Measurements from ENCODE around the gene CFAP210.

The CFAP210 gene

GRCh38 chr2:169732075-169732474, 37.9 kb upstream of the CFAP210 start:
- H3K27ac ChIP-seq (ENCODE audit: low read depth, low read length), result no peak overlapping the region
- no peak overlapping the region for H3K4me3 ChIP-seq (ENCODE audit: low read depth in 1 of 5, low read length in 5 of 5)
- H3K9me3 ChIP-seq (ENCODE audit: control insufficient read depth in 5 of 5, low read length in 5 of 5), result no peaks in the 10 kb centered on the region
- H3K4me1 ChIP-seq (ENCODE audit: control insufficient read depth in 5 of 5, insufficient read depth in 5 of 5, low read length in 5 of 5), result peaks cover 3 to 16% (median 11%) of the 10 kb centered on the region in 5 donors
- no peaks in the 10 kb centered on the region for H3K36me3 ChIP-seq (ENCODE audit: control insufficient read depth in 5 of 5, insufficient read depth in 5 of 5, low read length in 5 of 5)
- no peak overlapping the region for H3K9ac ChIP-seq (ENCODE audit: low read length in 5 of 5)
- peaks cover 0 to 2% (median 0%) of the 10 kb centered on the region in 5 donors for H3K27me3 ChIP-seq (ENCODE audit: control insufficient read depth in 5 of 5, insufficient read depth in 4 of 5, low read length in 5 of 5)

- Histone ChIP-seq H3K27ac (ENCODE audit: low read depth, low read length) (no peak overlapping the region), H3K27me3 (ENCODE audit: control insufficient read depth in 5 of 5, insufficient read depth in 4 of 5, low read length in 5 of 5) (no peaks in the 10 kb centered on the region), H3K4me1 (ENCODE audit: control insufficient read depth in 5 of 5, insufficient read depth in 5 of 5, low read length in 5 of 5) (peaks cover 0 to 11% (median 6%) of the 10 kb centered on the region in 5 donors), H3K9ac (ENCODE audit: low read length in 5 of 5) (no peak overlapping the region), H3K4me3 (ENCODE audit: low read depth in 1 of 5, low read length in 5 of 5) (no peak overlapping the region), H3K9me3 (ENCODE audit: control insufficient read depth in 5 of 5, low read length in 5 of 5) (no peaks in the 10 kb centered on the region), H3K36me3 (ENCODE audit: control insufficient read depth in 5 of 5, insufficient read depth in 5 of 5, low read length in 5 of 5) (no peaks in the 10 kb centered on the region)
These were observed 35.0 kb upstream of the CFAP210 start for GRCh38 chr2:169729274-169729605.

GRCh38 chr2:169727065-169727464, 32.9 kb upstream of the CFAP210 start:
- Histone ChIP-seq H3K27me3 (ENCODE audit: control insufficient read depth in 5 of 5, insufficient read depth in 4 of 5, low read length in 5 of 5) (no peaks in the 10 kb centered on the region), H3K36me3 (ENCODE audit: control insufficient read depth in 5 of 5, insufficient read depth in 5 of 5, low read length in 5 of 5) (no peaks in the 10 kb centered on the region), H3K4me3 (ENCODE audit: low read depth in 1 of 5, low read length in 5 of 5) (no peak overlapping the region), H3K9ac (ENCODE audit: low read length in 5 of 5) (no peak overlapping the region), H3K4me1 (ENCODE audit: control insufficient read depth in 5 of 5, insufficient read depth in 5 of 5, low read length in 5 of 5) (no peaks in the 10 kb centered on the region), H3K9me3 (ENCODE audit: control insufficient read depth in 5 of 5, low read length in 5 of 5) (no peaks in the 10 kb centered on the region), H3K27ac (ENCODE audit: low read depth, low read length) (no peak overlapping the region)

- H3K4me1 ChIP-seq (ENCODE audit: control insufficient read depth in 5 of 5, insufficient read depth in 5 of 5, low read length in 5 of 5), result peaks cover 2 to 13% (median 9%) of the 10 kb centered on the region in 5 donors
- no peaks in the 10 kb centered on the region for H3K9me3 ChIP-seq (ENCODE audit: control insufficient read depth in 5 of 5, low read length in 5 of 5)
- H3K27ac ChIP-seq (ENCODE audit: low read depth, low read length), result no peak overlapping the region
- no peaks in the 10 kb centered on the region for H3K36me3 ChIP-seq (ENCODE audit: control insufficient read depth in 5 of 5, insufficient read depth in 5 of 5, low read length in 5 of 5)
- H3K4me3 ChIP-seq (ENCODE audit: low read depth in 1 of 5, low read length in 5 of 5), result no peak overlapping the region
- peaks cover 0 to 3% (median 3%) of the 10 kb centered on the region in 5 donors for H3K27me3 ChIP-seq (ENCODE audit: control insufficient read depth in 5 of 5, insufficient read depth in 4 of 5, low read length in 5 of 5)
- no peak overlapping the region for H3K9ac ChIP-seq (ENCODE audit: low read length in 5 of 5)
These were observed 26.8 kb upstream of the CFAP210 start for GRCh38 chr2:169721016-169721415.

GRCh38 chr2:169718930-169719504, 24.8 kb upstream of the CFAP210 start:
- H3K27ac ChIP-seq (ENCODE audit: low read depth, low read length), result no peak overlapping the region
- H3K4me1 ChIP-seq (ENCODE audit: control insufficient read depth in 5 of 5, insufficient read depth in 5 of 5, low read length in 5 of 5), result peaks cover 4 to 24% (median 20%) of the 10 kb centered on the region in 5 donors
- no peak overlapping the region for H3K4me3 ChIP-seq (ENCODE audit: low read depth in 1 of 5, low read length in 5 of 5)
- H3K36me3 ChIP-seq (ENCODE audit: control insufficient read depth in 5 of 5, insufficient read depth in 5 of 5, low read length in 5 of 5), result no peaks in the 10 kb centered on the region
- no peaks in the 10 kb centered on the region for H3K9me3 ChIP-seq (ENCODE audit: control insufficient read depth in 5 of 5, low read length in 5 of 5)
- H3K9ac ChIP-seq (ENCODE audit: low read length in 5 of 5), result no peak overlapping the region
- peaks cover 0 to 3% (median 3%) of the 10 kb centered on the region in 5 donors for H3K27me3 ChIP-seq (ENCODE audit: control insufficient read depth in 5 of 5, insufficient read depth in 4 of 5, low read length in 5 of 5)

GRCh38 chr2:169717691-169718063, 23.5 kb upstream of the CFAP210 start:
- H3K4me1 ChIP-seq (ENCODE audit: control insufficient read depth in 5 of 5, insufficient read depth in 5 of 5, low read length in 5 of 5), result peaks cover 4 to 24% (median 20%) of the 10 kb centered on the region in 5 donors
- H3K4me3 ChIP-seq (ENCODE audit: low read depth in 1 of 5, low read length in 5 of 5), result no peak overlapping the region
- no peak overlapping the region for H3K9ac ChIP-seq (ENCODE audit: low read length in 5 of 5)
- no peak overlapping the region for H3K27ac ChIP-seq (ENCODE audit: low read depth, low read length)
- no peaks in the 10 kb centered on the region for H3K36me3 ChIP-seq (ENCODE audit: control insufficient read depth in 5 of 5, insufficient read depth in 5 of 5, low read length in 5 of 5)
- no peaks in the 10 kb centered on the region for H3K9me3 ChIP-seq (ENCODE audit: control insufficient read depth in 5 of 5, low read length in 5 of 5)
- H3K27me3 ChIP-seq (ENCODE audit: control insufficient read depth in 5 of 5, insufficient read depth in 4 of 5, low read length in 5 of 5), result peaks cover 0 to 3% (median 3%) of the 10 kb centered on the region in 5 donors

- Histone ChIP-seq H3K4me1 (ENCODE audit: control insufficient read depth in 5 of 5, insufficient read depth in 5 of 5, low read length in 5 of 5) (peaks cover 4 to 25% (median 20%) of the 10 kb centered on the region in 5 donors), H3K9ac (ENCODE audit: low read length in 5 of 5) (no peak overlapping the region), H3K4me3 (ENCODE audit: low read depth in 1 of 5, low read length in 5 of 5) (no peak overlapping the region), H3K36me3 (ENCODE audit: control insufficient read depth in 5 of 5, insufficient read depth in 5 of 5, low read length in 5 of 5) (no peaks in the 10 kb centered on the region), H3K9me3 (ENCODE audit: control insufficient read depth in 5 of 5, low read length in 5 of 5) (no peaks in the 10 kb centered on the region), H3K27ac (ENCODE audit: low read depth, low read length) (no peak overlapping the region), H3K27me3 (ENCODE audit: control insufficient read depth in 5 of 5, insufficient read depth in 4 of 5, low read length in 5 of 5) (peaks cover 0 to 3% (median 3%) of the 10 kb centered on the region in 5 donors)
These were observed 22.9 kb upstream of the CFAP210 start for GRCh38 chr2:169716938-169717690.

GRCh38 chr2:169716238-169716886, 22.2 kb upstream of the CFAP210 start:
- Histone ChIP-seq H3K36me3 (ENCODE audit: control insufficient read depth in 5 of 5, insufficient read depth in 5 of 5, low read length in 5 of 5) (no peaks in the 10 kb centered on the region), H3K9ac (ENCODE audit: low read length in 5 of 5) (no peak overlapping the region), H3K4me1 (ENCODE audit: control insufficient read depth in 5 of 5, insufficient read depth in 5 of 5, low read length in 5 of 5) (peaks cover 4 to 32% (median 20%) of the 10 kb centered on the region in 5 donors), H3K27me3 (ENCODE audit: control insufficient read depth in 5 of 5, insufficient read depth in 4 of 5, low read length in 5 of 5) (peaks cover 0 to 3% (median 3%) of the 10 kb centered on the region in 5 donors), H3K9me3 (ENCODE audit: control insufficient read depth in 5 of 5, low read length in 5 of 5) (no peaks in the 10 kb centered on the region), H3K4me3 (ENCODE audit: low read depth in 1 of 5, low read length in 5 of 5) (peak overlapping the region in 1 of 5 donors; percentile 29), H3K27ac (ENCODE audit: low read depth, low read length) (no peak overlapping the region)

- peak overlapping the region; percentile 28 to 56 (median 50) for H3K4me3 ChIP-seq (ENCODE audit: low read depth in 1 of 5, low read length in 5 of 5)
- H3K36me3 ChIP-seq (ENCODE audit: control insufficient read depth in 5 of 5, insufficient read depth in 5 of 5, low read length in 5 of 5), result no peaks in the 10 kb centered on the region
- H3K27ac ChIP-seq (ENCODE audit: low read depth, low read length), result no peak overlapping the region
- H3K4me1 ChIP-seq (ENCODE audit: control insufficient read depth in 5 of 5, insufficient read depth in 5 of 5, low read length in 5 of 5), result peaks cover 4 to 36% (median 20%) of the 10 kb centered on the region in 5 donors
- no peaks in the 10 kb centered on the region for H3K9me3 ChIP-seq (ENCODE audit: control insufficient read depth in 5 of 5, low read length in 5 of 5)
- peak overlapping the region in 2 of 5 donors; percentile 34 to 37 for H3K9ac ChIP-seq (ENCODE audit: low read length in 5 of 5)
- peaks cover 0 to 3% (median 3%) of the 10 kb centered on the region in 5 donors for H3K27me3 ChIP-seq (ENCODE audit: control insufficient read depth in 5 of 5, insufficient read depth in 4 of 5, low read length in 5 of 5)
These were observed 21.4 kb upstream of the CFAP210 start for GRCh38 chr2:169715379-169716237.
